Prostate gland (tissue), 2 donors: ENCODE data around the gene ADCYAP1R1. TPM values are rescaled to one million over a fixed set of nuclear protein-coding genes. Genes with fewer than 3 reads are reported as not detected.

Experiments used
- DNase-seq: peaks from one replicate; pipeline ENCODE4 v3.0.0-alpha.2; 2019; ENCODE audit warnings: low spot score
- H3K27ac ChIP-seq, 2 donors: fragments of 200-600 bp; sonication (generic); 2 replicates each; pipeline ENCODE4 v1.5.1; 2017 to 2019
- H3K27me3 ChIP-seq: fragments of 200-600 bp; sonication (generic); replicated peaks from 2 replicates; pipeline ENCODE4 v1.5.1; 2019; ENCODE audit not compliant: insufficient read depth
- H3K36me3 ChIP-seq, 2 donors: fragments of 200-600 bp; sonication (generic); 1 replicate in 1 of 2; 2 replicates in 1 of 2; pipeline versions ENCODE4 v1.5.1 to v1.8.1; 2017 to 2019
- H3K4me1 ChIP-seq: fragments of 200-600 bp; sonication (generic); replicated peaks from 2 replicates; pipeline ENCODE4 v1.5.1; 2019
- H3K4me3 ChIP-seq, 2 donors: fragments of 200-600 bp; sonication (generic); 2 replicates each; pipeline ENCODE4 v1.5.1; 2017 to 2019
- H3K9me3 ChIP-seq: fragments of 200-600 bp; sonication (generic); 2 replicates; pipeline ENCODE4 v1.5.1; 2017
- POLR2A ChIP-seq: fragments of 450-650 bp; IDR thresholded peaks from one replicate; pipeline ENCODE4 v1.6.1; 2016; ENCODE audit warnings: antibody characterized with exemption, mild to moderate bottlenecking
- POLR2AphosphoS5 ChIP-seq: sonication (generic); formaldehyde crosslinking; IDR thresholded peaks from one replicate; pipeline ENCODE4 v1.6.1; 2017; ENCODE audit warnings: antibody characterized with exemption
- WGBS: methylation state at CpG from one replicate; pipeline ENCODE4 v1.1.5; 2018; 5-methylcytosine and 5-hydroxymethylcytosine counted together
- intact Hi-C: fragments of 100-400 bp; cut with DNase I; formaldehyde crosslinking; loops from one replicate; pipeline ENCODE4 v1.14.2; 2022
- total RNA-seq, 2 donors: library from RNA; depleted of rRNA; stranded (reverse); fragments of >200 nt; gene quantifications; one replicate each; pipeline ENCODE4 v1.1.0, GENCODE V29; 2016
- TF ChIP-seq, protein P1 (sequence below), 4 experiments: fragments of 200-600 bp in 2 of 4; fragments of 450-650 bp in 2 of 4; sonication (generic) in 2 of 4; IDR thresholded peaks; 1 replicate in 3 of 4; 2 replicates in 1 of 4; pipeline ENCODE4 v1.5.1; 2016 to 2019; ENCODE audit warnings: antibody characterized with exemption in 4 of 4, mild to moderate bottlenecking in 2 of 4, moderate library complexity in 2 of 4

ADCYAP1R1 gene
- total RNA-seq, 2 donors from 2014 or later: 0.14 to 6.0 TPM

DNA sequence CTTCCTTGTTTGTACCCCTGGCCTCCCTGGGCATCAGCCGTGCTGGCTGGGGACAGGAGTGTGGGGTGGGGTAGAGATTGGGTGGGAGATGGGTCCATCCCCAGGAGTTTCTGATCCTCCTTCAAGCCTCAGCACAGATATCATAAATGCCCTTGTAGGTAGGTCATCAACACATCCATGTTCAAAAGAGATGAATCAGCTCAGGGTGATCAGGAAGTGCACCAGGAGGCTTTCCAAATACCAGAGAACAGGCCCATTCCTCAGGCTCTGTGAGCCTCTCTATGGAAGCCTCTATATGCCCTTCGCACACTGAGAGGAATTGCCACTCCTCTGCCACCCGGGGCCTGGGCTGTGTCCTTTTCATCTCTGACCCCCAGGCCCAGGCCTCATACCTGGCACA lies 31.9 kb upstream of the ADCYAP1R1 start:
- no peak for DNase-seq
- no peak overlapping the region for H3K4me3 ChIP-seq

DNA sequence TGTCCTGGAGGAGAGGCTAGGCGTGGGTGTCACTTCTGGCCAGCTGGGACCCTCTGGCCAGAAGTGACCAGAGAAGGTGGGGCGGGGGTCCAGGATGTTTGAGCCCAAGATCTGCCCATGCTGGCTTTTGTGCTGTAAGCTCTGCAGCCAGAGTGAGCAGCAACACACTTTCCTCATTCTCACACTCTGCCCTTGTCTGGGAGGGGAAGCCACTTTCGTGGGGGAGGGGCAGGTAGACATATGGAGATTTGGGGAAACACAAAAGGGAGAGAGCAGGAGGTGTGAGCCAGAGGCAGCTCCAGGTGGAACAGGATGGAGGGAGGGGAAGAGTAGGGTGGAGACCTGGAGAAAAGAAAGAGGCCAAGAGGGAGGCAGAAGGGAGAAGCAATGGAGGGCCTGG lies 31.5 kb upstream of the ADCYAP1R1 start:
- no peak for TF ChIP-seq POLR2A
- TF ChIP-seq, protein P1, sequence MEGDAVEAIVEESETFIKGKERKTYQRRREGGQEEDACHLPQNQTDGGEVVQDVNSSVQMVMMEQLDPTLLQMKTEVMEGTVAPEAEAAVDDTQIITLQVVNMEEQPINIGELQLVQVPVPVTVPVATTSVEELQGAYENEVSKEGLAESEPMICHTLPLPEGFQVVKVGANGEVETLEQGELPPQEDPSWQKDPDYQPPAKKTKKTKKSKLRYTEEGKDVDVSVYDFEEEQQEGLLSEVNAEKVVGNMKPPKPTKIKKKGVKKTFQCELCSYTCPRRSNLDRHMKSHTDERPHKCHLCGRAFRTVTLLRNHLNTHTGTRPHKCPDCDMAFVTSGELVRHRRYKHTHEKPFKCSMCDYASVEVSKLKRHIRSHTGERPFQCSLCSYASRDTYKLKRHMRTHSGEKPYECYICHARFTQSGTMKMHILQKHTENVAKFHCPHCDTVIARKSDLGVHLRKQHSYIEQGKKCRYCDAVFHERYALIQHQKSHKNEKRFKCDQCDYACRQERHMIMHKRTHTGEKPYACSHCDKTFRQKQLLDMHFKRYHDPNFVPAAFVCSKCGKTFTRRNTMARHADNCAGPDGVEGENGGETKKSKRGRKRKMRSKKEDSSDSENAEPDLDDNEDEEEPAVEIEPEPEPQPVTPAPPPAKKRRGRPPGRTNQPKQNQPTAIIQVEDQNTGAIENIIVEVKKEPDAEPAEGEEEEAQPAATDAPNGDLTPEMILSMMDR (IDR thresholded peaks at IDR 0.05): no peak
- no peak for TF ChIP-seq POLR2AphosphoS5
- Histone ChIP-seq H3K9me3 (no peaks in the 10 kb centered on the region), H3K36me3 (no peaks in the 10 kb centered on the region), H3K27ac (no peak overlapping the region), H3K4me1 (no peaks in the 10 kb centered on the region), H3K4me3 (no peak overlapping the region), H3K27me3 (no peaks in the 10 kb centered on the region)
- DNase-seq: no peak
- intact Hi-C loops: no loop called here
- WGBS: 72% methylated on average over 3 of the region's 3 CpGs

More for the DNA sequence above, 31.9 kb upstream of the ADCYAP1R1 start:
- intact Hi-C loops: no loop called here
- Histone ChIP-seq H3K27me3 (no peaks in the 10 kb centered on the region), H3K27ac (no peak overlapping the region), H3K36me3 (no peaks in the 10 kb centered on the region), H3K4me1 (no peaks in the 10 kb centered on the region), H3K9me3 (no peaks in the 10 kb centered on the region)
- WGBS: 93% methylated on average over 3 of the region's 3 CpGs
- TF ChIP-seq POLR2AphosphoS5 (no peak), POLR2A (no peak)
- TF ChIP-seq, protein P1 (IDR thresholded peaks at IDR 0.05): no peak

DNA sequence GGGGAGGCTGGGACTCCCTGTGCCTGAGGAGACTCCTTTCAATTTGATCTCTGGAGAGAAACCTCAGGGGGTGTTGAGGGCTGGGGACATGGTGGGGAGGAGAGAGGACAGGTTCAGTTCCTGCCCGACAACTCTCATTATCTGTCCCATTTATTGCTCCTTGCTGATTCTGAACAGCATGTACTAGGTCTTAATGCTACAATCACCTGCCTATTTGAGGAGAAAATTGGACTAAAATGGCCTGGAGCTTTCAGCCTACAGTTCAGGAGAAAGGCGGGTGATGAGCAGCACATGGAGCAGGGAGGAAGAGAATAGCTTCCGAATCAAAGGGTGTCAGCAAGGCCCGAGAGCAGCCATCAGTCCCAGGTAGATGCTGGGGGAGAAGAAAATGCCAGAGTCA lies 30.0 kb upstream of the ADCYAP1R1 start:
- 88% methylated on average over 4 of the region's 4 CpGs for WGBS
- H3K9me3 ChIP-seq: no peaks in the 10 kb centered on the region
- no peak overlapping the region for H3K27ac ChIP-seq
- no peak for DNase-seq
- H3K4me1 ChIP-seq: no peaks in the 10 kb centered on the region
- no peaks in the 10 kb centered on the region for H3K27me3 ChIP-seq
- no peaks in the 10 kb centered on the region for H3K36me3 ChIP-seq
- intact Hi-C loops: no loop called here
- TF ChIP-seq POLR2A (no peak), POLR2AphosphoS5 (no peak)
- TF ChIP-seq, protein P1 (IDR thresholded peaks at IDR 0.05): no peak
- no peak overlapping the region for H3K4me3 ChIP-seq

DNA sequence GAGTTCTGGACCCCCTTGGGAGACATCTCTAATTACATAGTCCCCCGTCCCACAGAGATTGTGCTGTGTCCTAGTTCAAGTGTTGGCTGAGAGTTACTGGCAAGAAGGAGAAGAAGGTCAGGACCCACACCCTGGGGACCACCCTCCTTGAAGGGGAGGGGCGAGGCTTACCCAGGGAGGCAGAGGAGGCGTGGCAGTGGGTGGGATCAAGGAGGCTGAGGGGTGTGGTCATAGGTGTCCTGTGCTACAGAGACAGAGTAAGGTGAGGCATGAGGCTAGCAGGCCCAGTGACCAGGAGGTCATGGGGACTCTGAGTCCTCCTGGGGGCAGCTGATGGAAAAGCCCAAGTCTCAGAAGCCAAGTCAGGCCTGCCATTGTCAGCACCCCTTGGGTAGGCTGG lies 29.4 kb upstream of the ADCYAP1R1 start:
- no peak for DNase-seq
- no peaks in the 10 kb centered on the region for H3K9me3 ChIP-seq
- TF ChIP-seq, protein P1 (IDR thresholded peaks at IDR 0.05): no peak
- TF ChIP-seq POLR2A (no peak), POLR2AphosphoS5 (no peak)
- no peak overlapping the region for H3K27ac ChIP-seq
- intact Hi-C loops: no loop called here
- WGBS: 92% methylated on average over 3 of the region's 3 CpGs
- H3K36me3 ChIP-seq: no peaks in the 10 kb centered on the region
- no peak overlapping the region for H3K4me3 ChIP-seq
- H3K27me3 ChIP-seq: no peaks in the 10 kb centered on the region
- H3K4me1 ChIP-seq: no peaks in the 10 kb centered on the region

DNA sequence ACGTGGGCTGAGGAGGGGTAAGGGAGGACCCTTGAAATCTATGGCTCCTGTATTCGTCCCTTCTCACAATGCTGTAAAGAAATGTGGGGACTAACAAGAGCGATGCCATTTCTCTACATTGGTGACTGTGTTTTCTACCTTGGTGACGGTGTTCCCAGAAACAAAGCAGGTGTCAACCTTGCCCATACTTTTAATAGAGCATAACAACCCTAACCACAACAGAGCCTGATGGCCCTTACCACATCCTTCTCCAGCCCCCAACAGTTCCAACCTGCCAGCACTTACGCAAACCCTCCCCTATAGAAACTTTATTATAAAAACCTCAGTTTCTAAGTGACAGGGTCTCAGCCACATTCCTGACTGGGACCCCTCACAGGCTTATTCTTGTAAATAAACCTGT lies 28.2 kb upstream of the ADCYAP1R1 start:
- intact Hi-C loops: no loop called here
- TF ChIP-seq, protein P1 (IDR thresholded peaks at IDR 0.05): no peak
- no peak for TF ChIP-seq POLR2A
- TF ChIP-seq POLR2AphosphoS5: no peak
- no peaks in the 10 kb centered on the region for H3K36me3 ChIP-seq
- no peak overlapping the region for H3K27ac ChIP-seq
- 85% methylated on average over 5 of the region's 5 CpGs for WGBS
- H3K9me3 ChIP-seq: no peaks in the 10 kb centered on the region
- DNase-seq: no peak
- H3K4me3 ChIP-seq: no peak overlapping the region
- H3K4me1 ChIP-seq: no peaks in the 10 kb centered on the region
- no peaks in the 10 kb centered on the region for H3K27me3 ChIP-seq
